Progenitor cell of endocrine pancreas (in vitro differentiated cells): Measurements from ENCODE around the gene LAMC3. TPM values are rescaled to one million over a fixed set of nuclear protein-coding genes. Genes with fewer than 3 reads are reported as not detected.

Experiments
- DNase-seq: peaks from one replicate; pipeline ENCODE4 v3.0.0; 2021; ENCODE audit warnings: low spot score; ENCODE audit not compliant: unreplicated experiment
- H3K27ac Mint-ChIP-seq: 2 replicates; pipeline ENCODE4 v1.8.0; 2021; ENCODE audit warnings: mild to moderate bottlenecking, moderate library complexity, mixed read lengths
- H3K27me3 Mint-ChIP-seq: 2 replicates; pipeline ENCODE4 v1.8.0; 2021; ENCODE audit warnings: mixed read lengths
- H3K36me3 Mint-ChIP-seq: 2 replicates; pipeline ENCODE4 v1.8.0; 2022; ENCODE audit warnings: mixed read lengths; ENCODE audit not compliant: insufficient read depth
- H3K4me1 Mint-ChIP-seq: 2 replicates; pipeline ENCODE4 v1.8.0; 2021; ENCODE audit warnings: low read depth, mixed read lengths
- H3K4me3 Mint-ChIP-seq: 2 replicates; pipeline ENCODE4 v1.8.0; 2021; ENCODE audit warnings: low read depth, mild to moderate bottlenecking, moderate library complexity, mixed read lengths
- H3K9me3 Mint-ChIP-seq: 2 replicates; pipeline ENCODE4 v1.8.0; 2021; ENCODE audit warnings: low read depth, mixed read lengths
- total RNA-seq: library from RNA; stranded (reverse); gene quantifications from 2 replicates; pipeline ENCODE4 v1.2.1, GENCODE V29; 2021
- TF ChIP-seq, protein P1 (sequence below): fragments of 200-600 bp; sonication (generic); IDR thresholded peaks from one replicate; pipeline ENCODE4 v1.5.0; 2021; ENCODE audit warnings: antibody characterized with exemption, mild to moderate bottlenecking; ENCODE audit not compliant: unreplicated experiment

The LAMC3 gene
- total RNA-seq, 1 donor from 2014 or later, result 0.12 TPM

GRCh38 chr9:131094622-131095021 is 85.6 kb downstream of the LAMC3 start:
- Mint-ChIP-seq H3K36me3 (no peaks in the 10 kb centered on the region), H3K27me3 (peaks cover 18% of the 10 kb centered on the region), H3K9me3 (no peaks in the 10 kb centered on the region), H3K4me1 (peaks cover 8% of the 10 kb centered on the region), H3K4me3 (peak overlapping the region; percentile 27), H3K27ac (no peak overlapping the region)
- no peak for DNase-seq
- TF ChIP-seq, protein P1, sequence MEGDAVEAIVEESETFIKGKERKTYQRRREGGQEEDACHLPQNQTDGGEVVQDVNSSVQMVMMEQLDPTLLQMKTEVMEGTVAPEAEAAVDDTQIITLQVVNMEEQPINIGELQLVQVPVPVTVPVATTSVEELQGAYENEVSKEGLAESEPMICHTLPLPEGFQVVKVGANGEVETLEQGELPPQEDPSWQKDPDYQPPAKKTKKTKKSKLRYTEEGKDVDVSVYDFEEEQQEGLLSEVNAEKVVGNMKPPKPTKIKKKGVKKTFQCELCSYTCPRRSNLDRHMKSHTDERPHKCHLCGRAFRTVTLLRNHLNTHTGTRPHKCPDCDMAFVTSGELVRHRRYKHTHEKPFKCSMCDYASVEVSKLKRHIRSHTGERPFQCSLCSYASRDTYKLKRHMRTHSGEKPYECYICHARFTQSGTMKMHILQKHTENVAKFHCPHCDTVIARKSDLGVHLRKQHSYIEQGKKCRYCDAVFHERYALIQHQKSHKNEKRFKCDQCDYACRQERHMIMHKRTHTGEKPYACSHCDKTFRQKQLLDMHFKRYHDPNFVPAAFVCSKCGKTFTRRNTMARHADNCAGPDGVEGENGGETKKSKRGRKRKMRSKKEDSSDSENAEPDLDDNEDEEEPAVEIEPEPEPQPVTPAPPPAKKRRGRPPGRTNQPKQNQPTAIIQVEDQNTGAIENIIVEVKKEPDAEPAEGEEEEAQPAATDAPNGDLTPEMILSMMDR, result no peak

DNA sequence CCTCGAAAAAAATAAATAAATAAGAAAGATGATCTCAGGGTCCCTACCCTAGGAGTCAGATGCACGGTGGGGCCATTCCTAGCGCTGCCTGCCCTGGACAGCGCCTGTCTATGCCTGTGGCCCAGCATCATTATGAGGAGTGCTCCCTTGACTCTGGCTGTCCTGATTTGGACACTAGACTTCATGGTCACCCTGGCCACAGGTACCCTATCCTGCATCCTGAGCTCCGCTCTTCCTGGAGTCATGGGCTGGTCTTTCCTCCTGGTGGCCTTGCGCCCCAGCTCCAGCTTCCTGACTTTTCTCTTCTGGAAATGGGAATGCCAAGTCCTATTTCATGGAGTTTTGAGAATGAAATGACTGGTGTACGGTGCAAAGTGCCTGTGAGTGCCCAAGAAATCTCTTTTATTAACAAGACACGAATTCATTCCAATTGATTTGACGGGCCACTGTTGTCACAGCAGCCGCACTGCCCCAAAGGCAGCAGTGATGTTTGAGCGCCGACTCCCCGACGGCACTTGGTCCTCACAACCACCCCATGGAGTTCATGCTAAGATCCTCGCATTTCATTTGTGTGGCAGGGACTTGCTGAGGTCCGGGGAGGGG is 86.8 kb downstream of the LAMC3 start:
- Mint-ChIP-seq H3K36me3 (no peaks in the 10 kb centered on the region), H3K4me1 (peaks cover 8% of the 10 kb centered on the region), H3K27ac (peak overlapping the region; percentile 36), H3K9me3 (no peaks in the 10 kb centered on the region), H3K27me3 (peaks cover 18% of the 10 kb centered on the region), H3K4me3 (peak overlapping the region; percentile 71)
- no peak for DNase-seq
- TF ChIP-seq, protein P1, result no peak

DNA sequence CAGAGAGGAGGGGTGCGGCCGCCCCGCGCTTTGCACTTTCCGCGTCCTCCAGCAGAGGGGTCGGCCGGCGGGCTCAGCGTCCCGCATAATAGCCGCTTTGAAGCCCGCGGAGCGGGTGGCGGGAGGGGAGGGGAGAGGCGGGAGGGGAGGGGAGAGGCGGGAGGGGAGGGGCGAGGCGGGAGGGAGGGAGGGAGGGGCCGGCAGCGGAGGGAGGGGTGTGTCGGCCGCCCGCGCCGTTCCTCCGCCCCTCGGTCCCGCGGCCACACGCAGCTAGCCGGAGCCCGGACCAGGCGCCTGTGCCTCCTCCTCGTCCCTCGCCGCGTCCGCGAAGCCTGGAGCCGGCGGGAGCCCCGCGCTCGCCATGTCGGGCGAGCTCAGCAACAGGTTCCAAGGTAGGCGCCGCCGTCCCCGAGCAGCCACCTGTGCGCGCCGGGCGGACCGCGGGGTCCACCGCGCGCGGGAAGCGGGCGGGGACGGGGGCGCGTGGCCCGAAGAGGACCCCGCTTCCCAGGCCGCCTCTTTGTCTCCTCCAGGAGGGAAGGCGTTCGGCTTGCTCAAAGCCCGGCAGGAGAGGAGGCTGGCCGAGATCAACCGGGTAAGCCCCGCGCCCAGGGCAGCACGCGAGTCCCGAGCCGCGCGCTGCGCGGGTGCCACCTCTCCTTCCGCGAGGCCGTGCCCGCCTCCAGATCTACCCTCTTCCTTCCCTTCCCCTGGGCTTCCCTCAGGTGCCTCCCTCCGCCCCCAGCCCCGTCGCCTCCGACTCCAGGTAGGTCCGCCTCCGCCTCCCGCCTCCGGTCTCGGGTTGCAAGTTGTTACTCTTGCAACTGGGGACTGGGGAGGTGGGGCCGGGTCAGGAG is 87.5 kb downstream of the LAMC3 start, which contains the start of gene AIF1L:
AIF1L (plus strand) TSS at position 263 of the 857 bp plus-strand sequence; CDS start at position 362, 99 bp downstream.
- Mint-ChIP-seq H3K4me3 (peak within 1 kb of the TSS; percentile 80), H3K27ac (peak within 1 kb of the TSS; percentile 78), H3K9me3 (no peaks in the 10 kb centered on the region), H3K27me3 (peaks cover 18% of the 10 kb centered on the region), H3K4me1 (peaks cover 8% of the 10 kb centered on the region), H3K36me3 (no peaks in the 10 kb centered on the region)
- TF ChIP-seq, protein P1, result peak; percentile 43
- peak; percentile 71 for DNase-seq

DNA sequence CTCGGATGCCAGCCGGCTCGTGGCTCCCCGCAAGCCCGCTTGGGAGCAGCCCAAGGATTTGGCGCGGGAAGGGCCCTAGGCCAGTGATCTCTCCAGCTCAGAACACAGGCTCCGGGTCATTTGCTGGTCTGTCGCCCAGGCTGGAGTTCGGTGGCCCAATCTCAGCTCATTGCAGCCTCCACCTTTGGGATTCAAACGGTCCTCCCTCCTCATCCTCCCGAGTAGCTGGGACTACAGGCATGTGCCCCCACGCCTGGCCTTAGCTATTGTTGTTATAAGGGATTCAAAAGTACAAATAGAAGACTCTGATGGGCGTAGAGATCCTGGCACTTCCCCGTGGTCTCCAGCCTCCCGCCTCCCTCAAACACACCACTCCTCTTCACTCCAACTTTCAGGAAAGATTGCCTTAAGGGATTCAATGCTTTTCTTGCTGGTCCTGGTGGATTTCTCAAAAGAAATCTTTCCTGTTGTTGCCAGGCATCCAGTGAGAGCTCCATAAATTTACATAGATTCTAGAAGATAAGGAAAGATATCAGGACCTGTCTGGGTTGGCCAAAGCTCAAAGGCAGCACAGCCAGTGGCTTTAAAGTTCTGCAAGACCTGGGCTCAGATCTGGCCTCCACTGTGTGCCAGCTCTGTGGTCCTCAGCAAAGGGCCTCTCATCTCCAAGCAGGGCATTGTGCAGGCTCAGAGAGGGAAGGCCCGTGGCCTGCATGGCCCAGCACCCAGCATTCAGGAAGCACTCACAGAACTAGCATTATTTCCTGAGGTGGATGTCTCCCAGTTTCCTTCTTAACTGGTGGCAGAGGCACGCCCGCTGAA is 88.4 kb downstream of the LAMC3 start:
- Mint-ChIP-seq H3K4me1 (peaks cover 8% of the 10 kb centered on the region), H3K9me3 (no peaks in the 10 kb centered on the region)

More for the DNA sequence above, 88.4 kb downstream of the LAMC3 start:
- TF ChIP-seq, protein P1, result no peak
- no peak for DNase-seq
- Mint-ChIP-seq H3K27ac (peak overlapping the region; percentile 78), H3K4me3 (peak overlapping the region; percentile 80), H3K36me3 (no peaks in the 10 kb centered on the region), H3K27me3 (peaks cover 18% of the 10 kb centered on the region)
